K562 (cell line): ENCODE results near the gene AQP2. TPM values are rescaled to one million over a fixed set of nuclear protein-coding genes. Genes with fewer than 3 reads are reported as not detected.

Source experiments
- ATAC-seq: fragments of 200-7000 bp; cut with Tn5 transposase; 3 replicates; pipeline ENCODE4 v1.9.1; 2020; ENCODE audit warnings: moderate library complexity
- BruUV-seq: library from RNA; stranded (reverse); fragments of 400-500 nt; replicated peaks from 2 replicates; lab custom pipeline; 2021; lab: Mats Ljungman, UMichigan
- CTCF ChIA-PET: fragments of 300-600 bp; formaldehyde crosslinking; extraction: SDS; loops from one replicate; lab custom pipeline; 2021; ENCODE audit warnings: low intra/inter-chr PET ratio; lab: Yijun Ruan, JAX
- POLR2A ChIA-PET: fragments of 300-600, 350-650 bp; sonication (Branson Sonifier 250); formaldehyde crosslinking; extraction: SDS; loops from one replicate; lab custom pipeline; 2021; ENCODE audit warnings: antibody characterized with exemption, inconsistent platforms; lab: Yijun Ruan, JAX
- DNase-seq, 4 experiments: peaks; one replicate each; pipeline versions ENCODE4 v3.0.0 to v3.0.0-alpha.2; 2011 to 2018; ENCODE audit warnings: low spot score in 3 of 4, mixed read lengths in 3 of 4; ENCODE audit errors: extremely low read depth in 1 of 4
- FAIRE-seq: peaks from 2 replicates; lab custom pipeline; 2011; peaks lifted over from hg19 to GRCh38; lab: Jason Lieb, UNC
- H2AFZ ChIP-seq: 2 replicates; pipeline ENCODE4 v1.6.0; 2011; ENCODE audit warnings: low read depth, low read length, control low read depth, inconsistent platforms
- H3K27ac ChIP-seq: fragments of 200-600 bp; 3 replicates; pipeline ENCODE4 v1.8.0; 2011; ENCODE audit warnings: low read depth, mild to moderate bottlenecking, control low read depth, inconsistent platforms, low read length, moderate library complexity, mixed read lengths; ENCODE audit errors: extremely low read depth
- H3K27me3 ChIP-seq, 2 experiments: fragments of 300-600 bp in 1 of 2; 2 replicates in 1 of 2; 3 replicates in 1 of 2; pipeline versions ENCODE4 v1.6.0 to v1.8.0; 2011; ENCODE audit warnings: inconsistent platforms in 2 of 2, low read length in 2 of 2, mild to moderate bottlenecking in 1 of 2, mixed read lengths in 1 of 2, moderate library complexity in 1 of 2; ENCODE audit not compliant: control insufficient read depth in 2 of 2, insufficient read depth in 2 of 2
- H3K36me3 ChIP-seq: fragments of 300-600 bp; 3 replicates; pipeline ENCODE4 v1.8.0; 2011; ENCODE audit warnings: mild to moderate bottlenecking, low read length, inconsistent platforms; ENCODE audit not compliant: control insufficient read depth, insufficient read depth
- H3K4me1 ChIP-seq, 2 experiments: fragments of 200-600 bp in 1 of 2; replicated peaks in 1 of 2; 2 replicates in 1 of 2; 3 replicates in 1 of 2; pipeline versions ENCODE4 v1.5.1 to v1.8.0; 2011; ENCODE audit warnings: inconsistent platforms in 2 of 2, low read length in 2 of 2, mild to moderate bottlenecking in 1 of 2, mixed read lengths in 1 of 2, moderate library complexity in 1 of 2; ENCODE audit not compliant: control insufficient read depth in 2 of 2, insufficient read depth in 2 of 2
- H3K4me2 ChIP-seq: 2 replicates; pipeline ENCODE4 v1.6.1; 2011; ENCODE audit warnings: low read length, control low read depth, inconsistent platforms, mixed read lengths; ENCODE audit not compliant: insufficient read depth
- H3K4me3 ChIP-seq: fragments of 200-600 bp; sonication (generic), shearing (Covaris generic); 2 replicates; pipeline ENCODE4 v1.5.1; 2016; ENCODE audit warnings: control low read depth, inconsistent platforms
- H3K79me2 ChIP-seq: fragments of 200-600 bp; 3 replicates; pipeline ENCODE4 v1.8.0; 2011; ENCODE audit warnings: low read length, inconsistent platforms; ENCODE audit not compliant: control insufficient read depth, insufficient read depth
- H3K9ac ChIP-seq, 2 experiments: 2 replicates each; pipeline versions ENCODE4 v1.6.0 to v1.6.1; 2011; ENCODE audit warnings: low read depth in 2 of 2, low read length in 2 of 2, control low read depth in 1 of 2, inconsistent platforms in 1 of 2, mild to moderate bottlenecking in 1 of 2, mixed read lengths in 1 of 2; ENCODE audit not compliant: insufficient read depth in 1 of 2
- H3K9me1 ChIP-seq: one replicate; pipeline ENCODE4 v1.6.0; 2011; ENCODE audit warnings: inconsistent platforms, mild to moderate bottlenecking, low read length, moderate library complexity; ENCODE audit not compliant: control insufficient read depth, insufficient read depth
- H3K9me3 ChIP-seq: replicated peaks from 2 replicates; pipeline ENCODE4 v1.5.1; 2011; ENCODE audit warnings: low read depth, low read length, inconsistent platforms; ENCODE audit not compliant: control insufficient read depth, insufficient read depth
- H4K20me1 ChIP-seq: replicated peaks from 2 replicates; pipeline ENCODE4 v1.6.1; 2011; ENCODE audit warnings: low read length, inconsistent platforms, mixed read lengths; ENCODE audit not compliant: control insufficient read depth, insufficient read depth
- ADNP ChIP-seq: fragments of 200-800 bp; sonication (Bioruptor generic); IDR thresholded peaks from 2 replicates; pipeline ENCODE4 v1.6.1; 2016; ENCODE audit warnings: missing genetic modification characterization, missing compliant biosample characterization
- CAMTA2 ChIP-seq: fragments of 250-450 bp; sonication (Bioruptor Pico); conservative IDR thresholded peaks from 2 replicates; pipeline ENCODE4 v1.5.1; 2022
- CHD4 ChIP-seq: fragments of 200-600 bp; sonication (generic); IDR thresholded peaks from 3 replicates; pipeline ENCODE4 v1.6.1; 2012; ENCODE audit warnings: low read depth, mild to moderate bottlenecking, mixed read lengths, low read length, inconsistent platforms; ENCODE audit not compliant: insufficient read depth, insufficient replicate concordance, poor library complexity, severe bottlenecking
- CSDE1 ChIP-seq, 2 experiments: fragments of 450-650 bp; IDR thresholded peaks; 2 replicates each; pipeline ENCODE4 v1.6.1; 2016; ENCODE audit warnings: mild to moderate bottlenecking in 1 of 2
- DDX20 ChIP-seq: fragments of 450-650 bp; IDR thresholded peaks from 2 replicates; pipeline ENCODE4 v1.6.1; 2016; ENCODE audit warnings: missing genetic modification characterization, low read depth, mild to moderate bottlenecking, missing compliant biosample characterization, moderate library complexity
- GTF2A2 ChIP-seq: IDR thresholded peaks from 2 replicates; pipeline ENCODE4 v1.6.1; 2016; ENCODE audit warnings: mild to moderate bottlenecking, missing genetic modification characterization, missing compliant biosample characterization
- NCOR1 ChIP-seq: fragments of 450-650 bp; IDR thresholded peaks from 2 replicates; pipeline ENCODE4 v1.6.1; 2016; ENCODE audit warnings: mild to moderate bottlenecking, moderate library complexity
- SIN3B ChIP-seq: fragments of 450-650 bp; IDR thresholded peaks from 2 replicates; pipeline ENCODE4 v1.6.1; 2017; ENCODE audit warnings: low read depth, mild to moderate bottlenecking, moderate library complexity
- SMARCA4 ChIP-seq: fragments of 450-650 bp; IDR thresholded peaks from 2 replicates; pipeline ENCODE4 v1.6.1; 2016
- SRF ChIP-seq, 2 experiments: fragments of 250-450, 450-650 bp in 1 of 2; sonication (Bioruptor Pico) in 1 of 2; sonication (generic) in 1 of 2; formaldehyde crosslinking; IDR thresholded peaks; 2 replicates each; pipeline versions ENCODE4 v1.5.0 to v1.5.1; 2020 to 2022; ENCODE audit warnings: mild to moderate bottlenecking in 1 of 2, missing genetic modification reagents in 1 of 2
- TAF7 ChIP-seq: fragments of 450-650 bp; IDR thresholded peaks from 2 replicates; pipeline ENCODE4 v1.6.1; 2016; ENCODE audit warnings: missing genetic modification characterization, missing compliant biosample characterization
- ZNF143 ChIP-seq: sonication (generic); formaldehyde crosslinking; IDR thresholded peaks from 2 replicates; pipeline ENCODE4 v1.9.0; 2022; ENCODE audit warnings: mild to moderate bottlenecking, missing genetic modification reagents
- ZNF232 ChIP-seq: sonication (generic); formaldehyde crosslinking; IDR thresholded peaks from 2 replicates; pipeline ENCODE4 v1.8.0; 2022; ENCODE audit warnings: mild to moderate bottlenecking, missing genetic modification reagents
- ZNF24 ChIP-seq: fragments of 450-650 bp; IDR thresholded peaks from 2 replicates; pipeline ENCODE4 v1.6.1; 2016
- ZNF586 ChIP-seq: fragments of 450-650 bp; formaldehyde crosslinking; conservative IDR thresholded peaks from 2 replicates; pipeline ENCODE4 v1.4.0; 2020; ENCODE audit warnings: mild to moderate bottlenecking, moderate library complexity
- WGBS: fragments of 100-300 bp; shearing (Covaris generic); methylation state at CpG from one replicate; pipeline ENCODE4 v1.1.6; 2016; ENCODE audit warnings: low coverage, mixed read lengths; ENCODE audit not compliant: insufficient coverage; ENCODE audit errors: missing lambda C conversion rate; 5-methylcytosine and 5-hydroxymethylcytosine counted together
- in situ Hi-C: fragments of 300-500 bp; cut with MboI; formaldehyde crosslinking; loops from 4 replicates; pipeline ENCODE4 v1.15.0; 2018; ENCODE audit warnings: inconsistent platforms, mixed read lengths
- intact Hi-C: fragments of 100-400 bp; cut with micrococcal nuclease; formaldehyde crosslinking; loops from 2 replicates; pipeline ENCODE4 v1.14.2; 2022
- polyA plus RNA-seq, 8 experiments: library from polyadenylated mRNA; depleted of rRNA in 4 of 8; stranded (reverse) in 5 of 8; unstranded in 3 of 8; fragments of >200 nt; fragmentation: Nextera tagmentation in 2 of 8; fragmentation: Illumina TruSeq in 1 of 8; extraction: Ambion mirVana in 2 of 8; extraction: Trizol in 1 of 8; gene quantifications; 2 replicates each; pipeline versions ENCODE4 v1.2.1 to v1.2.3, GENCODE V29; 2011 to 2014; ENCODE audit warnings: inconsistent platforms in 1 of 8, missing spikeins in 1 of 8
- total RNA-seq, 7 experiments: library from RNA; depleted of rRNA in 6 of 7; stranded (reverse); fragments of >200 nt in 6 of 7; fragmentation: Illumina TruSeq in 2 of 7; extraction: Trizol in 2 of 7; gene quantifications; 2 replicates each; pipeline versions ENCODE4 v1.2.1 to v1.2.3, GENCODE V29; 2011 to 2021; ENCODE audit warnings: low replicate concordance in 1 of 7
- TF ChIP-seq, protein P1 (sequence below), 3 experiments: fragments of 200-800 bp in 1 of 3; sonication (Bioruptor generic) in 1 of 3; sonication (generic) in 1 of 3; formaldehyde crosslinking in 1 of 3; IDR thresholded peaks; 2 replicates each; pipeline versions ENCODE4 v1.6.1 to v1.8.0; 2016 to 2022; ENCODE audit warnings: mild to moderate bottlenecking in 2 of 3, missing compliant biosample characterization in 2 of 3, missing genetic modification characterization in 2 of 3, missing genetic modification reagents in 1 of 3
- TF ChIP-seq, protein P2 (sequence below), 3 experiments: IDR thresholded peaks in 2 of 3; conservative IDR thresholded peaks in 1 of 3; 2 replicates each; pipeline ENCODE4 v1.5.1; 2011 to 2012; ENCODE audit warnings: low read length in 3 of 3, mild to moderate bottlenecking in 3 of 3, control low read depth in 2 of 3, improper control_type of control experiment in 1 of 3, inconsistent platforms in 1 of 3, low read depth in 1 of 3, mixed read lengths in 1 of 3, moderate library complexity in 1 of 3; ENCODE audit not compliant: insufficient read depth in 2 of 3
- TF ChIP-seq, protein P3 (sequence below): fragments of 200-800 bp; sonication (Bioruptor generic); IDR thresholded peaks from 2 replicates; pipeline ENCODE4 v1.6.1; 2017; ENCODE audit warnings: missing genetic modification characterization, missing compliant biosample characterization

Gene AQP2
- total and polyA plus RNA-seq, 9 of the 15 experiments (the other 6 are each of a cell fraction or from before 2014, with no cell fraction given): not detected

DNA sequence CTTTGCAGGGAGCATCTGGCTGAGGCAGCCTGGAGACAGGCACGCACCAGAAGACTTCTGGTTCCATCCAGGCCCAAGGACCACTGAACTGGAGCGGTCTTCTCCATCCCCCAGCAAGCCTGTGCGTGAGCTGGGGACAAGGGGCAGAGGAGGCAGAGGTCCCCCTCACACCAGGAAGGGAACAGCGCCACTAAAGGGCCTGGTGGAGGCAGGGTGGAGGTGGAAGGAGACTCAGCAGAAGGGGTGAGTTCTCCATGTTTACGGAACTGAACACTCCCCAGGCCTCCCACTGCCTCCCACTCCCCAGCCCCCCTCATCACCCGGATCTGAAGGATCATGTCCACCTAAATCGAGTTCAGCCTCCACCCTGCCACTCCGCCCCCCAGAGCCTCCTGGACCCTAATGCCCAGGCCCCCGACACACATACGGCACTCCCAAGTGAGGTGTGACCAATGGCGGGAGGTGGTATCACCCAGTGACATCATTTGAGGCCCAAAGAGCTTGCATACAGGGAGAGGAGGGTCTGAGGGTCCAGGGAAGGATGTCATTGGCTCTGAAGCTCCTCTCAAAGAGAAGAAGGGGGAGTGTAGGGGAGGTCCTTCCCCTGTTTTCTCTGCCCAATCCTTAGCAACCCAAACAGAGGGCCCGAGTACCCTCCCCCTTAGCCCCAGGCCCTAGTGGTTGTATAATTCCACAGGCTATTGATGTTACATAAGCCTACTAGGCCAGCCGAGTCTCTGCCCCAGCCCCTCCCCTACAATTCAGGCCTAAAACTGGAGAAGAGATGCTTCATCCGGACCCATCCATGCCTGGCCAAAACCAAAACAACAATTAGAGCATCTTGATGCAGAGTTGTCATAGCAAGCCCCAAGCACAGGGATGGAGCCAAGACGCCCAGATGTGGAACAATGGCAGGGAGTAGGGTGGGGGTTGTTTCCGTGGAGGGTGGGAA lies 47.9 kb upstream of the AQP2 start:
- CTCF ChIA-PET: no interaction called here
- in situ Hi-C loops: no loop called here
- intact Hi-C loops: no loop called here
- no peak for TF ChIP-seq CAMTA2 (CRISPR knock-in tag)
- no peak for TF ChIP-seq GTF2A2 (tag)
- TF ChIP-seq, protein P1, sequence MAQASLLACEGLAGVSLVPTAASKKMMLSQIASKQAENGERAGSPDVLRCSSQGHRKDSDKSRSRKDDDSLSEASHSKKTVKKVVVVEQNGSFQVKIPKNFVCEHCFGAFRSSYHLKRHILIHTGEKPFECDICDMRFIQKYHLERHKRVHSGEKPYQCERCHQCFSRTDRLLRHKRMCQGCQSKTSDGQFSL (CRISPR knock-in tag; IDR thresholded peaks at IDR 0.05): no peak
- TF ChIP-seq, protein P1 (tag; IDR thresholded peaks at IDR 0.05): no peak
- TF ChIP-seq SMARCA4: 0 out of 2 replicates have a peak, but pooled peaks have one; percentile 27
- TF ChIP-seq, protein P2, sequence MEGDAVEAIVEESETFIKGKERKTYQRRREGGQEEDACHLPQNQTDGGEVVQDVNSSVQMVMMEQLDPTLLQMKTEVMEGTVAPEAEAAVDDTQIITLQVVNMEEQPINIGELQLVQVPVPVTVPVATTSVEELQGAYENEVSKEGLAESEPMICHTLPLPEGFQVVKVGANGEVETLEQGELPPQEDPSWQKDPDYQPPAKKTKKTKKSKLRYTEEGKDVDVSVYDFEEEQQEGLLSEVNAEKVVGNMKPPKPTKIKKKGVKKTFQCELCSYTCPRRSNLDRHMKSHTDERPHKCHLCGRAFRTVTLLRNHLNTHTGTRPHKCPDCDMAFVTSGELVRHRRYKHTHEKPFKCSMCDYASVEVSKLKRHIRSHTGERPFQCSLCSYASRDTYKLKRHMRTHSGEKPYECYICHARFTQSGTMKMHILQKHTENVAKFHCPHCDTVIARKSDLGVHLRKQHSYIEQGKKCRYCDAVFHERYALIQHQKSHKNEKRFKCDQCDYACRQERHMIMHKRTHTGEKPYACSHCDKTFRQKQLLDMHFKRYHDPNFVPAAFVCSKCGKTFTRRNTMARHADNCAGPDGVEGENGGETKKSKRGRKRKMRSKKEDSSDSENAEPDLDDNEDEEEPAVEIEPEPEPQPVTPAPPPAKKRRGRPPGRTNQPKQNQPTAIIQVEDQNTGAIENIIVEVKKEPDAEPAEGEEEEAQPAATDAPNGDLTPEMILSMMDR (IDR thresholded peaks at IDR 0.05 in 2 of 3, conservative IDR thresholded peaks at IDR 0.05 in 1 of 3; ENCODE audit: insufficient read depth in 2 of 3, low read depth in 1 of 3, low read length in 3 of 3): peak; percentile 45 to 58 (median 52)
- TF ChIP-seq CSDE1 (IDR thresholded peaks at IDR 0.05): no peak
- no peak for TF ChIP-seq SRF (CRISPR knock-in tag; IDR thresholded peaks at IDR 0.05)
- no peak for TF ChIP-seq ADNP (tag)
- TF ChIP-seq TAF7 (tag): no peak
- TF ChIP-seq, protein P3, sequence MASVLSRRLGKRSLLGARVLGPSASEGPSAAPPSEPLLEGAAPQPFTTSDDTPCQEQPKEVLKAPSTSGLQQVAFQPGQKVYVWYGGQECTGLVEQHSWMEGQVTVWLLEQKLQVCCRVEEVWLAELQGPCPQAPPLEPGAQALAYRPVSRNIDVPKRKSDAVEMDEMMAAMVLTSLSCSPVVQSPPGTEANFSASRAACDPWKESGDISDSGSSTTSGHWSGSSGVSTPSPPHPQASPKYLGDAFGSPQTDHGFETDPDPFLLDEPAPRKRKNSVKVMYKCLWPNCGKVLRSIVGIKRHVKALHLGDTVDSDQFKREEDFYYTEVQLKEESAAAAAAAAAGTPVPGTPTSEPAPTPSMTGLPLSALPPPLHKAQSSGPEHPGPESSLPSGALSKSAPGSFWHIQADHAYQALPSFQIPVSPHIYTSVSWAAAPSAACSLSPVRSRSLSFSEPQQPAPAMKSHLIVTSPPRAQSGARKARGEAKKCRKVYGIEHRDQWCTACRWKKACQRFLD (CRISPR knock-in tag): no peak
- no peak for TF ChIP-seq SIN3B
- TF ChIP-seq ZNF143 (CRISPR knock-in tag): no peak
- TF ChIP-seq CHD4: no peak
- no peak for TF ChIP-seq ZNF586 (CRISPR knock-in tag)
- TF ChIP-seq ZNF232: no peak
- no peak for TF ChIP-seq DDX20 (tag)
- TF ChIP-seq ZNF24: no peak
- TF ChIP-seq NCOR1: no peak

More for the DNA sequence above, 47.9 kb upstream of the AQP2 start:
- Histone ChIP-seq H3K4me1 (peaks cover 22 to 33% of the 10 kb centered on the region in 2 experiments), H3K79me2 (no peaks in the 10 kb centered on the region), H3K27ac (no peak overlapping the region), H3K9me1 (no peaks in the 10 kb centered on the region), H3K4me2 (no peak overlapping the region), H4K20me1 (no peaks in the 10 kb centered on the region), H3K9me3 (no peaks in the 10 kb centered on the region), H3K9ac (no peak overlapping the region; a peak in 1 of 4 replicates), H2AFZ (peak overlapping the region; percentile 67; the same call in 1 of the 2 replicates), H3K36me3 (no peaks in the 10 kb centered on the region), H3K4me3 (no peak overlapping the region), H3K27me3 (peaks cover 4 to 17% of the 10 kb centered on the region in 2 experiments; a peak in 3 of 5 replicates)
- peak; percentile 86 for ATAC-seq
- 40% methylated on average over 16 of the region's 16 CpGs for WGBS
- no TSS peak for BruUV-seq
- peak; percentile 43 to 72 (median 68) for DNase-seq
- FAIRE-seq: no peak
- POLR2A ChIA-PET: no interaction called here
